ENCODE measurements around the gene BANK1.

Gene BANK1

DNA sequence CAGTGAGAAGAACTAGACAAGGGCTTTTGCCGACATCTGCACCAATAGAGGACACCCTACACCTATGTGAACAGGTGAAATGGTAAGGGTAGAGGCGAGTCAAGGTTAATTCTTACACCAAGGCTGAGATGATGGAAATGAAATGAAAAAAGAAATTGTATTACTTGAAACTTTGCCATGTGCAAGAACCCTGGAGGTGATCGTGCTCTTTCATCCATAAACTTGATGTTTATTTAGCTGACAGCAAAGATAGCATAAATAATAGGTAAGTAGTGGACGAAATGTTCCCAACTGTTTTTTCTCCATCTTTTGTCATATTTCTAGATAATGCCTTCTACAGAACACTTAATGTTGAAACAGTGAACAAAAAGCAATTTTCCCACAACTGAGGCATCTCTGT lies 162.5 kb downstream of the BANK1 start:
- Mint-ChIP-seq H3K4me3 (no peak overlapping the region), H3K27ac (no peak overlapping the region), H3K36me3 (no peaks in the 10 kb centered on the region), H3K9me3 (no peaks in the 10 kb centered on the region), H3K4me1 (no peaks in the 10 kb centered on the region)
- DNase-seq (ENCODE audit: low spot score in 2 of 2) (no peak), ATAC-seq (no peak)

DNA sequence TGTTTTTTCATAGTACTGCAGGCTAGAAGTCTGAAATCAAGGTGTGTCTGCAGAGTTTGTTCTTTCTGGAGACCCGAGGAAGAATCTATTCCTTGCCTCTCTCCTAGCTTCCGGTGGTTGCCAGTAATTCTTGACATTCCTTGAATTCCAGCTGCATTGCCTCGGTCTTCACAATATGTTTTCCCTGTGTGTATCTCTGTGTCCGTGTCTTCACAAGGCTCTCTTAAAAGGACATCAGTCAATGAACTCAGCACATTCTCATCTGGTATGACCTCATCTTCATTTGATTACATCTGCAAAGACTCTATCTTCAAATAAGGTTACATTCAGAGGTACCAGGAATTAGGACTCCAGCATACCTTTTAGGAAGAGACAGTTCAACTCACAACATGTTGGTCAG lies 163.4 kb downstream of the BANK1 start:
- no peak overlapping the region for H3K27ac Mint-ChIP-seq
- DNase-seq (ENCODE audit: low spot score in 2 of 2) (no peak), ATAC-seq (no peak)
- no peaks in the 10 kb centered on the region for H3K4me1 Mint-ChIP-seq
- H3K4me3 Mint-ChIP-seq, result no peak overlapping the region
- H3K9me3 Mint-ChIP-seq, result no peaks in the 10 kb centered on the region
- no peaks in the 10 kb centered on the region for H3K36me3 Mint-ChIP-seq

DNA sequence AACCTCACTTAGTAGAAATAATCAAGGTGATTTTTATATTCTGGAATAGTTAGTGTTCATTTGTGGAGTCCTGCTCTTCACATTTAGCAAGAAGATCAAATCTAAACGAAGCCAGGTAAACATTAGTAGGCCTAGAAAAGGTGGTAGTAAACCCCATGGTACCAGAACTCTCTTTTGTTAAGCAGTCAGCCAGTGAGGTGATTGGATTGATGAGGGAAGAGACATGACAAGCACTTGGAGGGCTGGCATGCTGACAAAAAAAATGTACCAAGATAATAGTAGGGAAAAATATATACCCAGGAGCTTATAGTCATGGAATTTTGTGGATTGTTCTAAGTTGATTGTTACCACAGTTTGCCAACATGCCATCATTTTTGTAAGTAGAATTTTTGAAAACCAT lies 163.8 kb downstream of the BANK1 start:
- Mint-ChIP-seq H3K36me3 (no peaks in the 10 kb centered on the region), H3K27ac (no peak overlapping the region), H3K4me1 (no peaks in the 10 kb centered on the region), H3K4me3 (no peak overlapping the region), H3K9me3 (no peaks in the 10 kb centered on the region)
- DNase-seq (ENCODE audit: low spot score in 2 of 2) (no peak), ATAC-seq (no peak)

DNA sequence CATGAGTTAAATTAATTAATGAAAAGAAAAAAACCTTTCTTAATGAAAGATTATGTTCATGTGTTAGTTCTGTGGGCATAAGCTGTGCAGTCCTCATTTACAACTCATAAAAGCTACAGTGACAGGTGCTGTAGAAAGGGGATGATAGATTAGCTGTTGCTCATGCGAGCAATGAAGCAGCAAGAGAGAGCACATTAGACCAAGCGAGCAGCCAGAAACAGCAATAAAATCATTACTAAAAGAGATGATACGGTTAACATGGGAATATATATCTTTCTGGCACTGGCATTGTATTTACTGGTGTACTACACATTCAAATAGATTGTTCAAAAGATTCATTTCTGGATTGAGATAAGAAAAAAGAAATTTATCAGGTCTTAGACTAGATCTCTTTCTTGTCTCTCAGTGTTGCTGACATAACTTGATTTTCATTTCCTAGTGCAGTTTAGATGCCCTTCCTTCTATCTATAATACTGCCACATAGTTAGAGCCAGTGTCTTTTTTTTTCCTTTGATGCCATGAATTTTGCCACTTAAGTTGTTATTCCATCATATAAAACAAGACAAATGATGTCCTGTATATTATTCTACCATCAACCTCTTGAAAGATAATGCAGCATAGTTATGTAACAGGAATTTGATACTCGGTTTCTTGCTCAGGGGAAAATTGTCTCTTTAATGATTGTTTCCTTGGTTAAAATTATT lies 164.6 kb downstream of the BANK1 start:
- no peak overlapping the region for H3K4me3 Mint-ChIP-seq
- ATAC-seq (no peak), DNase-seq (ENCODE audit: low spot score in 2 of 2) (no peak)
- no peaks in the 10 kb centered on the region for H3K36me3 Mint-ChIP-seq
- no peaks in the 10 kb centered on the region for H3K9me3 Mint-ChIP-seq
- H3K4me1 Mint-ChIP-seq, result no peaks in the 10 kb centered on the region
- no peak overlapping the region for H3K27ac Mint-ChIP-seq

DNA sequence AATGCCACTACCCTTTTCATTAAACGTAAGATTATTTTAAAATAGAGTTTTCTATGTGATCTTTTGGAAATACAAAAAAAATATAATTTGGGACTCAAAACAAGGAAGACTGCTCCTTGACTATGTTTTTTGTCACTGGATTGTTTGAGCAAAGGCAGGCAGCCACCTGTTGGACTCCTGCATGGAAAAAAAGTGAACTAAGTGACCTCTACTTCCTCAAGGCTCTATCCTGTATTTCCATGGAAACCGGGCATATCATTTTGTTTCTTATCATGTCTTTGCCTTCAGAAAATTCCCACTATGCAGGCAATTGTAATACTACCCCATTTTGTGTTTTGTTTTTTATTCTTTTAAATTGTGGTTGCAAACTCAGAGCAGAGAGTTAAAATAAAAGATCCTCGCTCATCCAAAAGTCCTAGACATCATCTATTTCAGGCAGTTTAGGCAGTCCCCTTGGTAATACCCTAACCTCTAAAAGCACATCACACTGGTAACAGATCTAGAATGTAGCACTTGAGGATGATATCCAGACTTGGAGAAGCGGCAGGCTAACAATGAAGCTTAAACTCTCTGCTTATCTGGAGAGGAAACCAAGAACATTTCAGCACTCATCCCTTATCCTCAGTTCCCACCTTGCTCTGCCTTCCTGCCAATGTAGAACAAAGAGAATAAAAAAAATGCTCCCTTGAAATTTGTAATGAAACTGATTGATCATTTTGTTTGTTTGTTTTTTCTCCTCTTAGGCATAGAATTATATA lies 165.7 kb downstream of the BANK1 start:
- Mint-ChIP-seq H3K27ac (no peak overlapping the region), H3K4me1 (no peaks in the 10 kb centered on the region), H3K9me3 (no peaks in the 10 kb centered on the region), H3K36me3 (no peaks in the 10 kb centered on the region), H3K4me3 (no peak overlapping the region)
- no peak for ATAC-seq
- no peak for DNase-seq (ENCODE audit: low spot score in 2 of 2)

DNA sequence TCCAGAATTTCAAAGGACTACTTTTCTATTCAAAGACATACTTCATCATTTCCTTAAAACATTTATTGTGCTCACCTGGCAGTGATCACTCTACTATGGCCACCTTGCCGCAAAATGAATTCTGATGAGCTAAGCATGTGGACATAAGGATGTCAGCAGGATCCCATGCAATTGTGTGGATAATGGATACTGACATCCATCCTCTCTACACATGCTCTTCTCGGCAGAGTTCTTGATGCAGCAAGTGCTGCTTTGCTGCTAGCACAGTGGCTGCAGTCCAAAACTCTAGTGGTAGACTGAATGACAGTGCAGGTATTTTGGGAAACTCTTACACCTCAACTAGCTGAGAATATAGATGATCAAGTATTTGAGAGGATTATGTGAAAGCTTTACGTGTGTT lies 168.0 kb downstream of the BANK1 start:
- DNase-seq (ENCODE audit: low spot score in 2 of 2) (no peak), ATAC-seq (no peak)
- Mint-ChIP-seq H3K36me3 (no peaks in the 10 kb centered on the region), H3K27ac (no peak overlapping the region), H3K4me3 (no peak overlapping the region), H3K4me1 (no peaks in the 10 kb centered on the region), H3K9me3 (no peaks in the 10 kb centered on the region)

DNA sequence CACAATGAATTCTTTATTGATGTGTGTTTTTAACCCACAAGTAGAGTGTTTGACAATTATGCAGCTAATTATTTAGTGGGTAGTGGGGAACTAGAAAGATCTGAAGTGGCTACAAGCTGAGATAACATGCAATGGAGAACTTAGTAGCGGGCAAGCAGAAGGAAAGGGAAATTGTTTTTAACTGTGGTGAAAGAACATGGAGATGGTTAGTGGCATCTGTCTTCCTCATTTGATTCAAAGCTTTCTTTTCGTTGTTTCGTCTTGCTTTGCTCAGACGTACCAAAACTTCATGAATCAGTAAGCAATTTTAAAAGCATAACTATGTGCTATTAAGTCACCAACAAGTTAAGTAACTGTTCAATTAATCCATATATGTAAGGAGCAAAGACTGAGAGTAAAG lies 169.9 kb downstream of the BANK1 start:
- Mint-ChIP-seq H3K4me1 (no peaks in the 10 kb centered on the region), H3K27ac (no peak overlapping the region), H3K9me3 (no peaks in the 10 kb centered on the region), H3K4me3 (no peak overlapping the region), H3K36me3 (no peaks in the 10 kb centered on the region)
- no peak for DNase-seq (ENCODE audit: low spot score in 2 of 2)
- no peak for ATAC-seq

DNA sequence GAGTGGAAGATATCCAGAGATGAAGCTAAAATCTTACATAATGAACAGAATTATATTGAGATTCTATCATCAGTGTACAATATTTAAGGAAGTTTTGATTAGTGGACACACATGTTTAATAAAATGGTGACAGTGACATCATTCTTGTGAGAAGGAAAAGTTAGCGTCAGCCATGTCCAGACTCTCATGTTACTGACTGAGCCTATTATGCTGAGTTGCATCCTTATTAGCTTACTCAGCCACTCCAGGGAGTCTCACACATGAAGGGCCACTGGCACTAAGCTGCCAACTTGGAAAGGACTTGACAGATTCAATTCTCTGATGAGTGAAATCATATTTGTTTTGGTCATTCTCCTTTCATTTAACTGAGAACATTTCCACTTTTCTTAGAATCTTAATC lies 170.6 kb downstream of the BANK1 start:
- no peaks in the 10 kb centered on the region for H3K36me3 Mint-ChIP-seq
- DNase-seq (ENCODE audit: low spot score in 2 of 2) (no peak), ATAC-seq (no peak)
- H3K27ac Mint-ChIP-seq, result no peak overlapping the region
- H3K4me1 Mint-ChIP-seq, result no peaks in the 10 kb centered on the region
- no peak overlapping the region for H3K4me3 Mint-ChIP-seq
- no peaks in the 10 kb centered on the region for H3K9me3 Mint-ChIP-seq

DNA sequence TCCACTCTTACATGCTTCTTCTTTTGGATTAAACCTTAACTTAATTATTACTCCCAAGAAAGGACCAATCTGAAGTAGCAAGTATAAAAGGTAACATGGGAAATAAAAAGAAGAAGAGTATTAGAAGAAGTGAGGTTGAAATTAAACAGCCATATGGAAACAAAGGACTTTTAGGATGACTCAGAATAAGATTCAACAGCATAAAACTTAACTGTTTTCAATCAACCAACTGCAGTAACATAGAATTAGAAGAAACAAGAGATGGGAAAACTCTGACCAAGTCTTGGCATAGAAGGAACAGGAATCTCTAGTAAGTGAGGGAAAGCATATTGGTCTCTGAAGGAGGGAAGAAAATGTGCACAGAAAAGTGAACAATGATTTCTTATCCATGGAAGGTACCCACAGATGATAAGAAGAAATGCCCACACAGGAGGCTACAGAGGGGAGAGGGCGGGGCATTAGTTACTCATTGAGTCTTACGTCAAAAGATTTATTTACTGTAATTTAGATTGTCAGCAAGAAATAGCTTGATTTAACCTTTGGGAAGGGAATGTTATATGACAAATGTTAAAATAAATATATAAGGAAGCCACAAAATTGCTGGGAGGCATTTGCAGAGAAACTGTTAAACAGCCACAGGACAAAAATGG lies 177.3 kb downstream of the BANK1 start:
- Mint-ChIP-seq H3K9me3 (no peaks in the 10 kb centered on the region), H3K27ac (no peak overlapping the region), H3K4me1 (no peaks in the 10 kb centered on the region), H3K36me3 (no peaks in the 10 kb centered on the region), H3K4me3 (no peak overlapping the region)
- ATAC-seq (no peak), DNase-seq (ENCODE audit: low spot score in 2 of 2) (no peak)

DNA sequence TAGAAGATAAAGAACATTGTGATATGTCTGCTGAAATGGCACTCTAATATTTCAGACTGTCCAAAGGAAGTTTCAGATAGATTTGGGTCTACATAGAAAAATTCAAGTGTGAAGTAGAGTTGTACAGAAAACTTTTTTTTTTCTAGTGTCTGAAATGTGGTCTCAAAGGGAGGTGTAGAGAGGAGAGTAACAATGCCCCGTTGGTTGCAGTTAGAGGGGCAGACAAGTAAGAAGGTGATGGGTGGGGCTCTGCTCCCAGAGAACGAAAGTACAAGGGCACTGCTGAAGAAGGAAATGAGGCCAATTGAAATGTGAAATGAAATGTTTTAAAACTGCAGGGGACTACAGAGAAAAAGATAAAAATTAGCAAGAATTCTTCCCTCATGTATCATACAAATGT lies 177.8 kb downstream of the BANK1 start:
- H3K4me3 Mint-ChIP-seq, result no peak overlapping the region
- no peaks in the 10 kb centered on the region for H3K36me3 Mint-ChIP-seq
- H3K4me1 Mint-ChIP-seq, result no peaks in the 10 kb centered on the region
- no peaks in the 10 kb centered on the region for H3K9me3 Mint-ChIP-seq
- DNase-seq (ENCODE audit: low spot score in 2 of 2) (no peak), ATAC-seq (no peak)
- no peak overlapping the region for H3K27ac Mint-ChIP-seq

DNA sequence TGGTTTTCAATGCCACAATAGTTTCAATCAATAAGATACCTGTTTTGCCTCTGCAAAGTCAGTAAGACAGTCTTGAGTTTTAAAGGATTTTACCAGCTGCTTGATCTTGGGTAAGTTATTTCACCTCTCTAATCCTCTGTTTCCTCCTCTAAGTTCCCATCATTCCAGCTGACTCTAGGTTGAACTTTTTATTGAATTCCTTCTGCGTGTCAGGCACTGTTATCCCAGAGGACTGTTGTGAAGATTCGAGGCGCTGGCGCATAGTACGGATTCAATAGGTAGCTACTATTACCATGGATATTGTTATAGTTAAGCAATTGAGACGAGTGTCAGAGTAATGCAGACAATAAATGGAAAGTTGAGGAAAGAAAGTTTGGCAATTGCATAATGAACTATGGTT lies 179.4 kb downstream of the BANK1 start:
- Mint-ChIP-seq H3K9me3 (no peaks in the 10 kb centered on the region), H3K27ac (no peak overlapping the region), H3K4me3 (no peak overlapping the region), H3K36me3 (no peaks in the 10 kb centered on the region), H3K4me1 (no peaks in the 10 kb centered on the region)
- DNase-seq (ENCODE audit: low spot score in 2 of 2) (no peak), ATAC-seq (no peak)

DNA sequence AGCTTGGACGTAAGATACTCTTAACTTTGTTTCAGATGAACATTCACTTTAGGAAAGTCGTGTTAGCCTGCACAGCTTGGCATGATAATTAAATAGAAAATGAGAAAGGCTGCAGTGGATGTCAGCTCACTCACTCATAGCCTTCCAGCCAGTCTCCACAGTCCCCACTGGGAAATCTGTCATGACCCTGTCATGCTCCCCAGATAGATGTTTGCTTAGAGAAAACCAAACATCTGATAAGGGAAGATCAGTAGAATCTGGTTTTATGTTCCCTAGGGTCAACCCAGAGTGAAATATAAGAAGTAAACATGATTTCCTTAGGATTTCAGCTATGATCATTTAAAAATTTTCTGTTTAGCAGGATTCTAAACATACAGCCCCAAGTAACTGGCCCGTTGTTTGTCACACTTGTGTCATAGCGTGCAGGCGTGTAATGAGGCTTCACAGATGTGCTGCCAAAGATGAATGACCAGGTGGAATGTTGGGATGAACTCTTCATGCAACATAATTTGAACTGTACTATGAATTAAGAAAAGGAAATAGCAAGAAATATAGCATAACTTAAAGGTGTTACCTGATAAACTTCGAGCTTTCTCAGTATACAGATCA lies 180.1 kb downstream of the BANK1 start:
- Mint-ChIP-seq H3K27ac (no peak overlapping the region), H3K4me1 (no peaks in the 10 kb centered on the region), H3K36me3 (no peaks in the 10 kb centered on the region), H3K4me3 (no peak overlapping the region), H3K9me3 (no peaks in the 10 kb centered on the region)
- ATAC-seq, result no peak
- DNase-seq (ENCODE audit: low spot score in 2 of 2), result no peak

DNA sequence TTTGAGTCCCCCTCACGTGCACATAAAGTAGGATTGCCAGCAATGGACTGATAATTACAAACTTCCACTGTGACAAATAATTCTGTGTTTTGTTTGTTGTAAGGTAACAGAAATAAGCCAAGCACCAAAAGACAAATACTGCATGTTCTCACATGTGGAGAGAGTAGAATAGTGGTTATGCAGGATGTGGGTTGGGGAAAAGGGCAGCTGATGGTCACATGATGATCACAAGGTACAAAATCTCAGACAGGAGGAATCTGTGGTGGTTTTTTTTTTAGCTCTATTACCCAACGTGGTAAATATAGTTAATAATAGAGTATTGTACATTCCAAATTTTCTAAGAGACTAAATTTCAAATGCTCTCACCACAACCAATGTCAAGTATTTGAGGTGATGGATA lies 182.3 kb downstream of the BANK1 start:
- H3K27ac Mint-ChIP-seq, result no peak overlapping the region
- H3K36me3 Mint-ChIP-seq, result no peaks in the 10 kb centered on the region
- no peaks in the 10 kb centered on the region for H3K9me3 Mint-ChIP-seq
- no peak overlapping the region for H3K4me3 Mint-ChIP-seq
- H3K4me1 Mint-ChIP-seq, result no peaks in the 10 kb centered on the region
- ATAC-seq (no peak), DNase-seq (ENCODE audit: low spot score in 2 of 2) (no peak)

DNA sequence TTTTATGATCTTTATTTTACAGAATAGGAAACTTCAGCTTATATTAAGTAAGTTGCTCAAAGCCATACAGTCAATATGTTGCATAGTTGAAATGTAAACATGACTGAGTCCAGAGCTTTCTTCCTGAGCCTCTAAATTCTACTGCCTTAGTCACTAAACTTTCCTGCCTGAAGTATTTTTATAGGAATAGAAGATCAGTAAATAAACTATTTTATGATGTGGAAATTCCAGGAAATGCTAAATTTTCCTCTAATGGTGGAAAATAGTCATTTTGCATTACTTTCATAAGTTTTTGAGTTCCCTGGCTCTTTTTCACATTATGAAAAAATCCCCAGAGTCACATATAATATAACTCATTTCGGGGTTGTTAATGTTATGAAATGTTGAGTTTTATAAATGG lies 182.8 kb downstream of the BANK1 start:
- Mint-ChIP-seq H3K4me1 (no peaks in the 10 kb centered on the region), H3K27ac (no peak overlapping the region), H3K4me3 (no peak overlapping the region), H3K36me3 (no peaks in the 10 kb centered on the region), H3K9me3 (no peaks in the 10 kb centered on the region)
- DNase-seq (ENCODE audit: low spot score in 2 of 2) (no peak), ATAC-seq (no peak)

DNA sequence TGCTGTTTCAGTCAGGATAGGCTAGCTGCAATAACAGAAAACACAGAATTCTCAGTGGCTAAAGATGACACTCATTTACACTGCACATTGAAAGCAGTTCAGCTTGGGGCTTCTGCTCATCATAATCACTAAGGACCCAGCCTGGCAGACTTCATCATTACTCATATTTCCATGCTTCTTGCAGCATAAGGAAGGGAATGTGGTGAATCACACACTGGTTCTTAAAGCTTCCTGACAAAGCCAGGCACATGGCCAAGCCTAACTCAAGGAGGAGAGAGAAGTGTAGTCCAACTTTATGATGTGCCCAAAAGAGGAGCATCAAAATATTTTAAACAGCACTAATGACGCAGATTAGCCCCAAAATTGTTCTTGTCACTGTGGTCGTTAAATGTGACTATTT lies 186.5 kb downstream of the BANK1 start:
- DNase-seq (ENCODE audit: low spot score in 2 of 2), result no peak
- Mint-ChIP-seq H3K27ac (no peak overlapping the region), H3K4me1 (no peaks in the 10 kb centered on the region), H3K9me3 (no peaks in the 10 kb centered on the region), H3K4me3 (no peak overlapping the region), H3K36me3 (no peaks in the 10 kb centered on the region)
- ATAC-seq, result no peak

DNA sequence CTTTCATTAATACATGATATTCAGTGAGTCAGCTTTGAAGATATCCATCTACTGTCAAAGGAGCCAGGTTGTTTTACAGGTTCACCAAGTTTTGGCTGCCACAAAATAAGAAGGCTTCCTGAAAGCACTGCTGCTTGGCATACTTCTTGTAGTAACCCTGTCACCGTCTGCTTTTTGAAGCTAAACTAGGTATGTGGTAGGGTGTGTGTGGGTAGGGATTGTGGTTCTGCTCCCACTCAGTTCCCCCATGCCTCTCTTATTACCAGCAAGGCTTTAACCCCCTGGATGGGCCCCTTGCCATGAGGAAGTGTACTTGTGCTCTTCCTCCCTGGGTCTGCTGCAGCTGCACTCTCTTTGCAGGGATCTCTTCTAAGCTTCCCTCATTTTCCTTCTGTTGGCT lies 191.2 kb downstream of the BANK1 start:
- no peak for ATAC-seq
- H3K36me3 Mint-ChIP-seq, result no peaks in the 10 kb centered on the region
- H3K4me1 Mint-ChIP-seq, result no peaks in the 10 kb centered on the region
- H3K27ac Mint-ChIP-seq, result no peak overlapping the region
- no peak overlapping the region for H3K4me3 Mint-ChIP-seq
- no peaks in the 10 kb centered on the region for H3K9me3 Mint-ChIP-seq
- DNase-seq (ENCODE audit: low spot score in 2 of 2), result no peak

Measured in stimulated activated effector memory CD8-positive, alpha-beta T cell treated with anti-CD3 and anti-CD28 coated beads, Interleukin-12 subunit alpha, Interleukin-12 subunit beta, amount 100 ng/mL, for 72 hours (primary cell).